Fibroblast of gingiva (primary cell): ENCODE data around the gene HLCS.
A peak's percentile ranks its signal among the peaks of the same experiment; 100 is the strongest.
"Not testable (repeated sequence)": the region's sequence is repeated elsewhere in the genome, so short reads cannot be mapped to it uniquely, and the experiment has no call there.

Experiments
- DNase-seq: peaks from one replicate; pipeline ENCODE4 v3.0.0-alpha.2; 2011; ENCODE audit warnings: low read depth

HLCS gene

GRCh38 chr21:36966066-36966820 lies at the start of gene HLCS:
Gene HLCS, minus strand, starts transcription at chr21:36966669. Its CDS starts 31 bp downstream, at chr21:36966638.
- peak; percentile 71 for DNase-seq

GRCh38 chr21:37009740-37010341 lies 43.4 kb upstream of the HLCS start:
- peak; percentile 69 for DNase-seq

- DNase-seq = no peak
Observed at GRCh38 chr21:37008724-37009123, 42.3 kb upstream of the HLCS start.

GRCh38 chr21:37006486-37007291 lies 40.2 kb upstream of the HLCS start, which contains the start of gene RIPPLY3:
Gene RIPPLY3, plus strand, starts transcription at chr21:37006702. Its CDS starts 71 bp downstream, at chr21:37006773.
- peak; percentile 5 for DNase-seq

GRCh38 chr21:37005548-37006485 lies 39.3 kb upstream of the HLCS start:
- no peak for DNase-seq

- DNase-seq = not testable (repeated sequence)
Observed at GRCh38 chr21:37003917-37004316, 37.4 kb upstream of the HLCS start.

GRCh38 chr21:37002851-37003250 lies 36.4 kb upstream of the HLCS start:
- DNase-seq = not testable (repeated sequence)

GRCh38 chr21:37001441-37001840 lies 35.0 kb upstream of the HLCS start:
- peak; percentile 46 for DNase-seq

- DNase-seq = no peak
Observed at GRCh38 chr21:37000381-37000780, 33.9 kb upstream of the HLCS start.

GRCh38 chr21:36999131-36999898 lies 32.8 kb upstream of the HLCS start:
- DNase-seq = no peak

- DNase-seq = not testable (repeated sequence)
Observed at GRCh38 chr21:36995285-36995684, 28.8 kb upstream of the HLCS start.

GRCh38 chr21:36994501-36995158 lies 28.2 kb upstream of the HLCS start:
- DNase-seq = no peak

GRCh38 chr21:36992671-36993070 lies 26.2 kb upstream of the HLCS start:
- no peak for DNase-seq

GRCh38 chr21:36990508-36991205 lies 24.2 kb upstream of the HLCS start:
- DNase-seq = no peak

GRCh38 chr21:36989699-36990507 lies 23.4 kb upstream of the HLCS start:
- DNase-seq = peak; percentile 94

- DNase-seq = not testable (repeated sequence)
Observed at GRCh38 chr21:36989199-36989698, 22.8 kb upstream of the HLCS start.

GRCh38 chr21:36988536-36988935 lies 22.1 kb upstream of the HLCS start:
- DNase-seq = peak; percentile 7

- DNase-seq = no peak
Observed at GRCh38 chr21:36987845-36988244, 21.4 kb upstream of the HLCS start.
